Breast epithelium (tissue), 3 donors: ENCODE data around the gene PLD6.

ENCODE experiments used
- POLR2A ChIP-seq: fragments of 450-650 bp; IDR thresholded peaks from one replicate; pipeline ENCODE4 v1.6.1; 2016; ENCODE audit warnings: antibody characterized with exemption, mild to moderate bottlenecking, moderate library complexity
- POLR2AphosphoS5 ChIP-seq, 3 donors: sonication (generic); formaldehyde crosslinking; IDR thresholded peaks; one replicate each; pipeline ENCODE4 v1.6.1; 2017; ENCODE audit warnings: antibody characterized with exemption in 3 of 3
- TF ChIP-seq, protein P1 (sequence below), 3 donors: fragments of 450-650 bp; IDR thresholded peaks; one replicate each; pipeline ENCODE4 v1.5.1; 2016 to 2017; ENCODE audit warnings: antibody characterized with exemption in 3 of 3, mild to moderate bottlenecking in 3 of 3, moderate library complexity in 3 of 3

DNA sequence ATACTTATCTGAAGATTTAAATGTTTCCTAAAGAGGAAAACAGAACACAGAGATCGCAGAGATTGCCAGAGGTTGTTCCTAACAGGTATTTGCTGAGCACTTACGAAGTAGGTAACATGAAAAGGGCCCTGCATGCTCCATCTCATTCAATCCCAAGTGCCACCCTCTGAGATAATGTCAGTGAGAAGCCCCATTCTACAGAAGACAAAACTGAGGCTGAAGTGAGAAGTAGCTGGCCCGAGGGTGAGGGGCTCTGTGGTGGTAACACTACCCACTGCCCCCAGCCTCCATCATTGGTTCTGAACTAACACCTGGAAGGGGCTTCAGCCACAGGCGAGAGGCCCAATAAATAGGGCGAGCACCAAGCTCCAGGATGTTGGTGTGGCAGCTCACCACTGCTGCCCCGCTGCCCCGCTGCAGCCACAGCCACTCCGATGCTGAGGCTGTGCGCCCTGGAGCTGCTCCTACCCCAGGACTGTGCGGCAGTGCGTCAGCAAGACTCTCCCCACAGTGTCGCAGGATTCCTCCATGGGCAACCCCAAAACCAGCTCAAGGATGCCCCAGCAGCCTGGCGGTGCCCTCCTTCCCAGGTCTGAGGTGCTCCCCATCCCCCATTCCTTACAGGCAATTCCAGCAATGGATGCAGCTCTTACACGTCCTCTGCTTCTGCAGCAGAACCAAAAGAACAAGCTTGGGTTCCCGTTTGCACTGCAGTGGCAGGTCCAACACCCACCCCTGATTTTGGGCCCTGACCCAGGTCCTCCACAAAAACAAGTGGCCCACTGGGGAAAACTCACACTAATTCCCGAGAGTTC is 20.5 kb upstream of the PLD6 start:
- TF ChIP-seq, protein P1, sequence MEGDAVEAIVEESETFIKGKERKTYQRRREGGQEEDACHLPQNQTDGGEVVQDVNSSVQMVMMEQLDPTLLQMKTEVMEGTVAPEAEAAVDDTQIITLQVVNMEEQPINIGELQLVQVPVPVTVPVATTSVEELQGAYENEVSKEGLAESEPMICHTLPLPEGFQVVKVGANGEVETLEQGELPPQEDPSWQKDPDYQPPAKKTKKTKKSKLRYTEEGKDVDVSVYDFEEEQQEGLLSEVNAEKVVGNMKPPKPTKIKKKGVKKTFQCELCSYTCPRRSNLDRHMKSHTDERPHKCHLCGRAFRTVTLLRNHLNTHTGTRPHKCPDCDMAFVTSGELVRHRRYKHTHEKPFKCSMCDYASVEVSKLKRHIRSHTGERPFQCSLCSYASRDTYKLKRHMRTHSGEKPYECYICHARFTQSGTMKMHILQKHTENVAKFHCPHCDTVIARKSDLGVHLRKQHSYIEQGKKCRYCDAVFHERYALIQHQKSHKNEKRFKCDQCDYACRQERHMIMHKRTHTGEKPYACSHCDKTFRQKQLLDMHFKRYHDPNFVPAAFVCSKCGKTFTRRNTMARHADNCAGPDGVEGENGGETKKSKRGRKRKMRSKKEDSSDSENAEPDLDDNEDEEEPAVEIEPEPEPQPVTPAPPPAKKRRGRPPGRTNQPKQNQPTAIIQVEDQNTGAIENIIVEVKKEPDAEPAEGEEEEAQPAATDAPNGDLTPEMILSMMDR (IDR thresholded peaks at IDR 0.05) = no peak
- no peak for TF ChIP-seq POLR2A
- no peak for TF ChIP-seq POLR2AphosphoS5 (IDR thresholded peaks at IDR 0.05)
